Measurements from ENCODE around the gene AUTS2.

DNA sequence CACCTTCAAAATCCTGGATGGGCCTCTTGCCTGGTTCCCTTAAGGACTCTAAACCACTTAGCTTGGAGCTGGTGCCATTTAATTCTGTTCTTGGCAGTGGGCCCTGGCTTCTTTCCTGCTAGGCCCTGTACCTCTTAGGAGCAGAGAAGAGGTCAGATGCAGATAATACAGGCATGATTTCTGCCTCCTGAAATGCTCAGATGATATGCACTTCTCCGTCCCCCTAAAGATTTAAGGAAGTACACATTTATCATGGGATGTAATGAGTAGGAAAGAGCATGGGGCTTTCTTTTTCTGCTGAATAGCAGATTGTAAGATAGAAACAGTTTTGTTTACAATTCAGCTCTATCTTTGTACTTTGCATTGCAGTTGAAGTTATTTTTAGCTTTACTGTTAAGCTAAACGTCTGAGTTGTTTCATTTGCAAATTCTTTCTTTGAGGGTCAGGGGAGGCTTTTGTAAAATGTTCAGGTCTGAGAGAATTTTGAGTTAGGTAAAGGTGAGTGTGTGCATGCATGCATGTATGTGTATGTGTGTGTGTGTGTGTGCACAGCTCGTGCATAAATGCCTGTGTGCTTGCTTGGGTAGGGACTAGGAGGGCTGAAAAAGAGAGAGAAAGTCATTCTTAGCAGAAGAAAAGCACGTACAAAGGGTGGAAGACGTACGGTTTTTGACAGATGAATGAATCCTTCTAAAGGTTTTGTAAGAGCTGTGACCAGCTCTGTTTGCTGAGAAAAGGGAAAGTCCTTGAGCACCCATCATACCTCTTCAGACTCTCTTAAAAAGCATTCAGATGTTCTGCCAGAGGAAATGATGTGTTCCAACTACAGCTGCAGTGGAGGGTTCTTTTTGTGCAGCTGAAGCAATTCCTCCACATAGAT lies 364.2 kb downstream of the AUTS2 start:
- TF ChIP-seq CTCF (IDR thresholded peaks at IDR 0.05; ENCODE audit: control extremely low read depth in 1 of 3, insufficient read depth in 1 of 3, low read depth in 1 of 3, low read length in 3 of 3) (no peak), POLR2AphosphoS5 (IDR thresholded peaks at IDR 0.05; ENCODE audit: low read depth, low read length) (no peak), POLR2A (IDR thresholded peaks at IDR 0.05; ENCODE audit: control extremely low read depth in 1 of 2, low read depth in 2 of 2, low read length in 2 of 2) (no peak), SP4 (IDR thresholded peaks at IDR 0.05; ENCODE audit: low read length) (no peak), EP300 (IDR thresholded peaks at IDR 0.05; ENCODE audit: borderline replicate concordance in 1 of 2, low read depth in 2 of 2, low read length in 2 of 2) (no peak), CHD2 (IDR thresholded peaks at IDR 0.05; ENCODE audit: low read length) (no peak), YY1 (IDR thresholded peaks at IDR 0.05; ENCODE audit: low read depth, low read length) (no peak), CBX5 (IDR thresholded peaks at IDR 0.05; ENCODE audit: low read depth, low read length) (no peak), BCL11A (IDR thresholded peaks at IDR 0.05; ENCODE audit: low read depth in 2 of 2, low read length in 2 of 2) (no peak)
- TF ChIP-seq, protein P1, sequence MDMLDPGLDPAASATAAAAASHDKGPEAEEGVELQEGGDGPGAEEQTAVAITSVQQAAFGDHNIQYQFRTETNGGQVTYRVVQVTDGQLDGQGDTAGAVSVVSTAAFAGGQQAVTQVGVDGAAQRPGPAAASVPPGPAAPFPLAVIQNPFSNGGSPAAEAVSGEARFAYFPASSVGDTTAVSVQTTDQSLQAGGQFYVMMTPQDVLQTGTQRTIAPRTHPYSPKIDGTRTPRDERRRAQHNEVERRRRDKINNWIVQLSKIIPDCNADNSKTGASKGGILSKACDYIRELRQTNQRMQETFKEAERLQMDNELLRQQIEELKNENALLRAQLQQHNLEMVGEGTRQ (IDR thresholded peaks at IDR 0.05; ENCODE audit: low read length) = no peak
- TF ChIP-seq, protein P2, sequence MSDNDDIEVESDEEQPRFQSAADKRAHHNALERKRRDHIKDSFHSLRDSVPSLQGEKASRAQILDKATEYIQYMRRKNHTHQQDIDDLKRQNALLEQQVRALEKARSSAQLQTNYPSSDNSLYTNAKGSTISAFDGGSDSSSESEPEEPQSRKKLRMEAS (IDR thresholded peaks at IDR 0.05) = no peak
